Tibial nerve (tissue), 3 donors: Measurements from ENCODE around the gene FBN2.

Experiments used
- POLR2A ChIP-seq, 2 donors: fragments of 450-650 bp; IDR thresholded peaks; one replicate each; pipeline ENCODE4 v1.6.1; 2017; ENCODE audit warnings: antibody characterized with exemption in 2 of 2, mild to moderate bottlenecking in 2 of 2, moderate library complexity in 2 of 2
- TF ChIP-seq, protein P1 (sequence below), 5 experiments: fragments of 200-600 bp in 3 of 5; fragments of 450-650 bp in 2 of 5; sonication (generic) in 3 of 5; IDR thresholded peaks; one replicate each; pipeline ENCODE4 v1.5.1; 2016 to 2019; ENCODE audit warnings: antibody characterized with exemption in 5 of 5, mild to moderate bottlenecking in 3 of 5, moderate library complexity in 2 of 5

DNA sequence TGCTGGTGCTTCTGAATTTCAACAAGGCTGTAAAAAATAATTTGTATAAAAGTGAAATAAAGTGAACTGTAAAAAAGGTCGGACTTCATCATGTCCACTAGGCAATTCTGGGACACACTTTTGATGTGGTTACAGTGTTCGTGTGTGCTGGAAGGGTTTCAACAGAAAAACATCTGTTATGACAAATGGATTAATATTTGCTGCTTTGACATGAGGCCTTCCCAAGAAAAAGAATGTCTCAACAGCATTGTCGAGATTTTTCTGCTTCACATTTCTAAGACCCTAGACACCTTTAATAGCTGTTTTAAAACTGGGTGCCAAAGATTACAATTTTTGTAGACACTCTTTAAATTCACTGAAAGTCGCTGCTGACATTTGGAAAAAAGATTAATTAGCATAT, 237.9 kb downstream of the FBN2 start:
- TF ChIP-seq, protein P1, sequence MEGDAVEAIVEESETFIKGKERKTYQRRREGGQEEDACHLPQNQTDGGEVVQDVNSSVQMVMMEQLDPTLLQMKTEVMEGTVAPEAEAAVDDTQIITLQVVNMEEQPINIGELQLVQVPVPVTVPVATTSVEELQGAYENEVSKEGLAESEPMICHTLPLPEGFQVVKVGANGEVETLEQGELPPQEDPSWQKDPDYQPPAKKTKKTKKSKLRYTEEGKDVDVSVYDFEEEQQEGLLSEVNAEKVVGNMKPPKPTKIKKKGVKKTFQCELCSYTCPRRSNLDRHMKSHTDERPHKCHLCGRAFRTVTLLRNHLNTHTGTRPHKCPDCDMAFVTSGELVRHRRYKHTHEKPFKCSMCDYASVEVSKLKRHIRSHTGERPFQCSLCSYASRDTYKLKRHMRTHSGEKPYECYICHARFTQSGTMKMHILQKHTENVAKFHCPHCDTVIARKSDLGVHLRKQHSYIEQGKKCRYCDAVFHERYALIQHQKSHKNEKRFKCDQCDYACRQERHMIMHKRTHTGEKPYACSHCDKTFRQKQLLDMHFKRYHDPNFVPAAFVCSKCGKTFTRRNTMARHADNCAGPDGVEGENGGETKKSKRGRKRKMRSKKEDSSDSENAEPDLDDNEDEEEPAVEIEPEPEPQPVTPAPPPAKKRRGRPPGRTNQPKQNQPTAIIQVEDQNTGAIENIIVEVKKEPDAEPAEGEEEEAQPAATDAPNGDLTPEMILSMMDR (IDR thresholded peaks at IDR 0.05) = no peak
- TF ChIP-seq POLR2A (IDR thresholded peaks at IDR 0.05) = no peak
